HCT116 (cell line): ENCODE data around the gene ZNF892. TPM values are rescaled to one million over a fixed set of nuclear protein-coding genes. Genes with fewer than 3 reads are reported as not detected.
A peak's percentile ranks its signal among the peaks of the same experiment; 100 is the strongest.

Source experiments
- ATAC-seq: fragments of 200-7000 bp; cut with Tn5 transposase; 2 replicates; pipeline ENCODE4 v1.9.1; 2020; ENCODE audit warnings: mild to moderate bottlenecking, moderate library complexity
- BruUV-seq: library from RNA; stranded (reverse); fragments of 400-500 nt; replicated peaks from 2 replicates; lab custom pipeline; 2021; lab: Mats Ljungman, UMichigan
- CTCF ChIA-PET: fragments of 300-600 bp; sonication (Branson Sonifier 250); formaldehyde crosslinking; loops from one replicate; lab custom pipeline; 2021; ENCODE audit warnings: antibody characterized with exemption; lab: Charles Lee
- POLR2A ChIA-PET: fragments of 300-600, 350-600 bp; sonication (Branson Sonifier 250); formaldehyde crosslinking; loops from one replicate; lab custom pipeline; 2021; ENCODE audit warnings: antibody characterized with exemption; lab: Charles Lee
- RAD21 ChIA-PET, 2 experiments: fragments of 300-600 bp; sonication (Branson Sonifier 250); formaldehyde crosslinking; loops; one replicate each; lab custom pipeline; 2023; ENCODE audit warnings: low total read pairs in 2 of 2; ENCODE audit not compliant: uncharacterized antibody in 2 of 2, unreplicated experiment in 2 of 2, low non-redundant PET in 1 of 2; lab: Charles Lee
- DNase-seq: peaks from one replicate; pipeline ENCODE4 v3.0.0-alpha.2; 2010; ENCODE audit warnings: low read depth, low spot score
- H2AFZ ChIP-seq: fragments of 200-600 bp; shearing (Covaris generic), sonication (generic); 2 replicates; pipeline ENCODE4 v1.6.1; 2017; ENCODE audit warnings: low read depth, mixed run types, mixed read lengths, antibody characterized with exemption, low read length; ENCODE audit not compliant: poor library complexity, severe bottlenecking
- H3K27ac ChIP-seq: 2 replicates; pipeline ENCODE4 v1.5.1; 2012; ENCODE audit warnings: low read depth, low read length
- H3K27me3 ChIP-seq: fragments of 200-600 bp; sonication (generic); 2 replicates; pipeline ENCODE4 v1.6.1; 2016; ENCODE audit warnings: mixed run types, low read length, mixed read lengths; ENCODE audit not compliant: insufficient read depth
- H3K36me3 ChIP-seq, 2 experiments: fragments of 200-500 bp in 1 of 2; fragments of 200-600 bp in 1 of 2; sonication (Bioruptor generic) in 1 of 2; sonication (generic) in 1 of 2; 2 replicates each; pipeline versions ENCODE4 v1.5.1 to v1.6.1; 2014 to 2016; ENCODE audit warnings: low read length in 2 of 2, inconsistent platforms in 1 of 2, mixed read lengths in 1 of 2, mixed run types in 1 of 2; ENCODE audit not compliant: insufficient read depth in 2 of 2, control insufficient read depth in 1 of 2
- H3K4me1 ChIP-seq, 2 experiments: fragments of 200-600 bp in 1 of 2; sonication (generic) in 1 of 2; 2 replicates each; pipeline versions ENCODE4 v1.5.1 to v1.6.1; 2012 to 2017; ENCODE audit warnings: low read length in 2 of 2, inconsistent platforms in 1 of 2, mild to moderate bottlenecking in 1 of 2, mixed read lengths in 1 of 2, mixed run types in 1 of 2, moderate library complexity in 1 of 2; ENCODE audit not compliant: insufficient read depth in 2 of 2, control insufficient read depth in 1 of 2
- H3K4me2 ChIP-seq: fragments of 200-600 bp; sonication (generic); 2 replicates; pipeline ENCODE4 v1.6.1; 2017; ENCODE audit warnings: mixed run types, low read length, mixed read lengths
- H3K4me3 ChIP-seq, 2 experiments: fragments of 200-600 bp in 1 of 2; sonication (generic) in 1 of 2; replicated peaks in 1 of 2; 2 replicates each; pipeline ENCODE4 v1.5.1; 2011 to 2016; ENCODE audit warnings: low read length in 2 of 2, control low read depth in 1 of 2, low read depth in 1 of 2, mild to moderate bottlenecking in 1 of 2, mixed read lengths in 1 of 2, mixed run types in 1 of 2
- H3K79me2 ChIP-seq: fragments of 200-600 bp; sonication (generic); 2 replicates; pipeline ENCODE4 v1.6.1; 2017; ENCODE audit warnings: mild to moderate bottlenecking, mixed run types, low read length, moderate library complexity, mixed read lengths; ENCODE audit not compliant: insufficient read depth
- H3K9ac ChIP-seq: fragments of 200-600 bp; sonication (generic); 2 replicates; pipeline ENCODE4 v1.6.1; 2016; ENCODE audit warnings: low read length, mixed read lengths
- H3K9me2 ChIP-seq: fragments of 200-600 bp; sonication (generic), shearing (Covaris generic); 2 replicates; pipeline ENCODE4 v1.6.1; 2017; ENCODE audit warnings: mixed run types, mild to moderate bottlenecking, moderate library complexity; ENCODE audit not compliant: insufficient read depth
- H3K9me3 ChIP-seq, 2 experiments: fragments of 200-500 bp in 1 of 2; fragments of 200-600 bp in 1 of 2; sonication (Bioruptor generic) in 1 of 2; sonication (generic) in 1 of 2; 2 replicates each; pipeline ENCODE4 v1.6.1; 2014 to 2017; ENCODE audit warnings: low read length in 2 of 2, mixed read lengths in 2 of 2, inconsistent platforms in 1 of 2, low read depth in 1 of 2, mild to moderate bottlenecking in 1 of 2, mixed run types in 1 of 2, moderate library complexity in 1 of 2; ENCODE audit not compliant: control insufficient read depth in 1 of 2, insufficient read depth in 1 of 2
- H4K20me1 ChIP-seq: fragments of 200-600 bp; sonication (generic), shearing (Covaris generic); 2 replicates; pipeline ENCODE4 v1.6.1; 2017; ENCODE audit warnings: mixed run types, mild to moderate bottlenecking, moderate library complexity; ENCODE audit not compliant: insufficient read depth
- CTCF ChIP-seq, 3 experiments: fragments of 200-600 bp in 1 of 3; sonication (generic) in 1 of 3; IDR thresholded peaks in 2 of 3; conservative IDR thresholded peaks in 1 of 3; 2 replicates each; pipeline ENCODE4 v1.5.1; 2012 to 2017; ENCODE audit warnings: low read depth in 2 of 3, low read length in 2 of 3, antibody characterized with exemption in 1 of 3, borderline replicate concordance in 1 of 3, control low read depth in 1 of 3, mild to moderate bottlenecking in 1 of 3, mixed read lengths in 1 of 3, mixed run types in 1 of 3, moderate library complexity in 1 of 3; ENCODE audit not compliant: insufficient read depth in 1 of 3
- EGR1 ChIP-seq: IDR thresholded peaks from 2 replicates; pipeline ENCODE4 v1.6.1; 2012; ENCODE audit warnings: low read depth
- EZH2 ChIP-seq: fragments of 200-600 bp; sonication (generic); IDR thresholded peaks from 2 replicates; pipeline ENCODE4 v1.6.1; 2017; ENCODE audit warnings: antibody characterized with exemption, mixed run types
- EZH2phosphoT487 ChIP-seq: fragments of 200-600 bp; IDR thresholded peaks from 2 replicates; pipeline ENCODE4 v1.6.1; 2018; ENCODE audit warnings: antibody characterized with exemption, borderline replicate concordance
- FOSL1 ChIP-seq: IDR thresholded peaks from 2 replicates; pipeline ENCODE4 v1.6.1; 2012; ENCODE audit warnings: low read depth
- MAX ChIP-seq: IDR thresholded peaks from 2 replicates; pipeline ENCODE4 v1.6.1; 2012
- SIN3A ChIP-seq: IDR thresholded peaks from 2 replicates; pipeline ENCODE4 v1.6.1; 2012; ENCODE audit warnings: low read depth
- SRF ChIP-seq: IDR thresholded peaks from 2 replicates; pipeline ENCODE4 v1.6.1; 2012; ENCODE audit warnings: low read depth
- TCF7L2 ChIP-seq: IDR thresholded peaks from 2 replicates; pipeline ENCODE4 v1.7.0; 2011; ENCODE audit warnings: borderline replicate concordance, inconsistent platforms; ENCODE audit not compliant: insufficient read depth, insufficient read length; ENCODE audit errors: extremely low read depth
- ZFX ChIP-seq: fragments of 450-650 bp; IDR thresholded peaks from 2 replicates; pipeline ENCODE4 v1.6.1; 2017
- intact Hi-C: fragments of 100-400 bp; cut with micrococcal nuclease; formaldehyde crosslinking; loops from 2 replicates; pipeline ENCODE4 v1.10.0; 2022
- total RNA-seq: library from RNA; stranded (reverse); gene quantifications from one replicate; pipeline ENCODE4 v1.2.1, GENCODE V29; 2021; ENCODE audit not compliant: unreplicated experiment

ZNF892 gene
- total RNA-seq, 1 experiment from 2014 or later: 0.27 TPM

- TF ChIP-seq ZFX (no peak), TCF7L2 (peak; percentile 15), MAX (peak; percentile 94)
These were observed 41.8 kb upstream of the ZNF892 start, which contains the start of gene ZNF2 (continued) for GRCh38 chr2:95165371-95166064.

- Histone ChIP-seq H3K9me2 (no peaks in the 10 kb centered on the region), H3K9ac (peak overlapping the region; percentile 81), H3K27me3 (no peaks in the 10 kb centered on the region), H2AFZ (no peak overlapping the region), H3K4me1 (peaks cover 9 to 17% of the 10 kb centered on the region in 2 experiments), H3K4me3 (peak overlapping the region; percentile 96 to 99), H3K9me3 (no peaks in the 10 kb centered on the region), H4K20me1 (no peaks in the 10 kb centered on the region), H3K36me3 (no peaks in the 10 kb centered on the region), H3K27ac (peak overlapping the region; percentile 65; the same call in 1 of the 2 replicates), H3K4me2 (peak overlapping the region; percentile 96), H3K79me2 (peaks cover 20% of the 10 kb centered on the region)
- ChIA-PET CTCF (no interaction called here), POLR2A (no interaction called here), RAD21 (no interaction called here)
- DNase-seq (no peak), ATAC-seq (no peak)
- BruUV-seq: TSS peak; percentile 85
- TF ChIP-seq EGR1 (no peak), SRF (no peak), CTCF (IDR thresholded peaks at IDR 0.05 in 2 of 3, conservative IDR thresholded peaks at IDR 0.05 in 1 of 3; ENCODE audit: borderline replicate concordance in 1 of 3, insufficient read depth in 1 of 3, low read depth in 2 of 3, low read length in 2 of 3) (no peak), MAX (no peak), EZH2 (no peak), FOSL1 (no peak), ZFX (no peak), SIN3A (no peak), EZH2phosphoT487 (no peak)
- intact Hi-C loops: no loop called here
These were observed 41.1 kb upstream of the ZNF892 start for GRCh38 chr2:95166065-95166763.
